ENCODE results near the gene WDR82. TPM values are rescaled to one million over a fixed set of nuclear protein-coding genes. Genes with fewer than 3 reads are reported as not detected.

Gene WDR82
- total RNA-seq: 77.4 and 96.0 TPM in 2 replicates

GRCh38 chr3:52278510-52279069, at the start of gene WDR82:
TSS of gene WDR82 (minus strand) at chr3:52278649. CDS start at chr3:52278361, 288 bp downstream.

DNA sequence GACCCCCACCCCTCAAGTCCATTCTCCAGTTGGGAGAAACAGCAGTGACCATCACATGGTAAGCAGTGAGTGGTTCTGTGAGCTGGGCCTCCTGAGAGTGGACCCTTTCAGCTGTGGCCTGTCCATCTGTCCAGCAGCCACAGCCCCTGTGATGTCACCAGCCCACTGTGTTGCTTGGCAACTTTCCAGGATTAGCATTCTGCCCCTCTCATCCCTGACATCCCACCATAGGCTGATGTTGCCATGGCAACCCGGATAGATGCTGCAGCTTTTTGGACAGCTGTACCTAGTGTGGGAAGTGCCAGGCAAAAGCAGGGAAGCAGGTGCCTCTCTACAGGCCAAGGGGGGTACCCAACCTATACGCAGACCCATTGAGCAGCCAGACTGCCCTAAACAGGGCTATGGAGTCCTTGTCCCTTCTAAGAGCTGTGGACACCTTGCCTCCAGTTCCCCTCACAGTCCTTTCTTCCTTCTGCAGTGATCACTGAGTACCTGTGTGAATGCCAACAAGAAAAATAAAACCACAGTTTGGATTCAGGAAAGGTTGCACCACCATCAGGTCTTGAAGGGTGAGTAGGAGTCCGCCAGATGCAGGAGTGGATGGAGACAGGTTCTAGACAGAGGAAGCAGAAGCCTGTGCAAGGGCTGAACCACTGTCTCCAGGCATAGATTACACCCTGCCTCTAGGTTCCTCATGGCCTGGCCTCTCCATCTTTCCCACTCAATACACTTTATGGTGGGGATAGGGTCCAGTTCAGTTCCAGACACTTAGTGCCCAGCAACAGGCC, 37.7 kb upstream of the WDR82 start, which contains the start of gene DNAH1:
DNAH1 (plus strand) TSS at position 343 of the 788 bp plus-strand sequence. CDS start 6,124 bp downstream, outside the sequence.

GRCh38 chr3:52245322-52246263, 32.9 kb downstream of the WDR82 start, which contains the start of gene PPM1M:
TSS of gene PPM1M (plus strand) at chr3:52245759. CDS start at chr3:52245825, 66 bp downstream.

GRCh38 chr3:52238761-52239701, 39.4 kb downstream of the WDR82 start, which contains the start of gene TWF2:
TSS of gene TWF2 (minus strand) at chr3:52239158. CDS start at chr3:52239016, 142 bp downstream.

DNA sequence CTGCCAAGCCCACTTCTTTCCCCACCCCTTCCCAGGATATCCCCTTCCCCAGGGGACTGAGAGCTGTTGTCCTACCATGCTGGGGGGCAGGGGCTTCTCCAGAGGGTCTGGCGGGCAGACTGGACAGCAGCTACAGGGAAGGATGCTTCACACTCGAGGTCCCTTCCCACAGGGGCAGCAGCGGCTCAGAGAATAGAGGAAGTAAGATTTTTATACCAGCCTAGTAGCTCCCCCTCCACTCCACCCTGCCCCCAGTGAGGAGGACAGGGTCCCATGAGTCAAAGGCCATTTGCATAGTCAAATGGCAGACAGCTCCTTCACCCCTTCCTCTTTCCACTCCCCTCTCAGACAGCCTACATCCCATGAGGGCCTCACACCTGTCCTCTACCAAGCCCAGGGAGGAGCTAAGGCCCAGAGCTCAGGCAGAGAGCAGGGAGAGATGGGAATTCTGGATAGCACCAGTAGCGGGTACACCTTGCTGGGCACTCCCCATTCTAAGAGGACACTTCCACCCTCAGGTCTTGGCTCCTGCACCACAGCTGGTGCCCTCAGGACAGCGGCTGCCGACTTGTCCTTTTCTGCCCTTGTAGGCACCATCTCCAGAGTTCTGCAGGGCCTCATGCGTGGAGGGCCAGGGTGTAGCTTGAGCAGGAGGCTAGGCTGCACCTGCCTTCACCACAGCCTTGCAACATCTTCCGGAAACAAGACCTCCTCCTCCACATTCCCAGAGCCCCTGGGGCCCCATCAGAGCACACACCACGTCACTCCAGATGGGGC, 52.8 kb downstream of the WDR82 start, which contains the start of gene TLR9:
TLR9 (minus strand) TSS at position 194 of the 777 bp plus-strand sequence; CDS start at position 78, 116 bp downstream.

Other genes starting within 250 kb of the WDR82 start
- 8.1 and 8.3 TPM in 2 replicates for gene DUSP7, start 222.1 kb downstream of the WDR82 start, total RNA-seq
- 3.4 and 3.8 TPM in 2 replicates for gene POC1A, start 124.2 kb downstream of the WDR82 start, total RNA-seq
- 37.6 and 37.9 TPM in 2 replicates for gene ALAS1, start 80.5 kb downstream of the WDR82 start, total RNA-seq
- gene TLR9, start 53.0 kb downstream of the WDR82 start, total RNA-seq: not detected in 2 replicates
- 93.5 and 125 TPM in 2 replicates for gene TWF2, start 39.5 kb downstream of the WDR82 start, total RNA-seq
- gene PPM1M, start 32.9 kb downstream of the WDR82 start, total RNA-seq: 13.0 and 16.6 TPM in 2 replicates
- 24.4 and 29.6 TPM in 2 replicates for gene GLYCTK, start 9.2 kb upstream of the WDR82 start, total RNA-seq
- gene DNAH1, start 37.7 kb upstream of the WDR82 start, total RNA-seq: 2.1 and 2.2 TPM in 2 replicates
- gene BAP1, start 131.4 kb upstream of the WDR82 start, total RNA-seq: 68.8 and 69.4 TPM in 2 replicates
- 4.7 and 5.0 TPM in 2 replicates for gene PHF7, start 132.0 kb upstream of the WDR82 start, total RNA-seq
- 34.9 and 59.4 TPM in 2 replicates for gene SEMA3G, start 166.5 kb upstream of the WDR82 start, total RNA-seq
- gene TNNC1, start 175.4 kb upstream of the WDR82 start, total RNA-seq: not detected in 2 replicates
- 31.1 and 44.2 TPM in 2 replicates for gene NISCH, start 177.0 kb upstream of the WDR82 start, total RNA-seq
- 199 and 423 TPM in 2 replicates for gene STAB1, start 216.7 kb upstream of the WDR82 start, total RNA-seq